Erythroblast (primary cell): ENCODE results near the gene MT1M.

ENCODE experiments used
- GATA1 ChIP-seq: IDR thresholded peaks from 2 replicates; pipeline ENCODE4 v1.6.1; 2011; ENCODE audit warnings: low read depth, mild to moderate bottlenecking, control low read depth, low read length, moderate library complexity
- POLR2A ChIP-seq: IDR thresholded peaks from 2 replicates; pipeline ENCODE4 v1.6.1; 2011; ENCODE audit warnings: mild to moderate bottlenecking, low read length

DNA sequence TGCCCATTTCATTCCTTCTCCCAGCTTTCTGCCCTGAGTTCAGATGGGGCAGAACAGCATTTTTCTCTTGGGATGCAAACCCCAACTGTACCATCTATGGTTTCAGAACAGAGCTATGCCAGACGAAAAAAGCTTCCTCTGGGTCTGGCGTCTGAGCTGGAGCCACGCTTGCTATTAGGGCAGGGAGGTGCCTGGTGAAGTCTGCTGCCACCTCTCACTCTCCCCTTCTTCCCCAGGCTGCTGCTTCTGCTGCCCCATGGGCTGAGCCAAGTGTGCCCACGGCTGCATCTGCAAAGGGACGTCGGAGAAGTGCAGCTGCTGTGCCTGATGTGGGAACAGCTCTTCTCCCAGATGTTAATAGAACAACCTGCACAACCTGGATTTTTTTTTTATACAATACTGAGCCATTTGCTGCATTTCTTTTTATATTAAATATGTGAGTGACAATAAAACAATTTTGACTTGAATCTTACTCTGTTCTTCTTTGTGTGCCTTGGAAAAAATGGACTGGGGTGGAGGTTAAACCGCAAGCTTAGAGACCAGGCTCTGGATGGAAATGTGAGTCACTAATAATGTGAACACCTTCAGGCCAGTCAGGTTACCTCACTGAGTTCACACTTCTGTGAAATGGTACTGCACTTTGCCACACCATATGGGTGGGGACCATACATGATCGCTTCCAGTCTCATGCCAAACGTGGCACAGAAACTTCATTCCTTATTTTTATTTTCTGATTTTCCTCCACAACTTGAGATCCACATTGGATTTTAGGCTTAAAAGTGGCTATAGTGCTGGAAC is 4.4 kb downstream of the MT1M start:
- TF ChIP-seq POLR2A (no peak), GATA1 (no peak)
